ENCODE measurements around the gene MYO6.

- TF ChIP-seq SUZ12 (IDR thresholded peaks at IDR 0.05; ENCODE audit: extremely low read depth, insufficient read depth, insufficient read length) (no peak), ZNF274 (IDR thresholded peaks at IDR 0.05; ENCODE audit: low read depth, low read length) (no peak)
Observed at GRCh38 chr6:75936682-75937081, 187.6 kb downstream of the MYO6 start.
